H1 (cell line): Measurements from ENCODE around the gene ADCY5. TPM values are rescaled to one million over a fixed set of nuclear protein-coding genes. Genes with fewer than 3 reads are reported as not detected.

Experiments used
- CTCF ChIA-PET: fragments of 300-600 bp; sonication (Branson Sonifier 250); formaldehyde crosslinking; loops from one replicate; lab custom pipeline; 2021; ENCODE audit not compliant: partially characterized antibody; lab: Charles Lee
- POLR2A ChIA-PET: fragments of 300-600 bp; sonication (Branson Sonifier 250); formaldehyde crosslinking; loops from one replicate; lab custom pipeline; 2021; ENCODE audit warnings: inconsistent platforms; ENCODE audit not compliant: partially characterized antibody; lab: Charles Lee
- DNase-seq, 2 experiments: peaks; one replicate each; pipeline versions ENCODE4 v3.0.0 to v3.0.0-alpha.2; 2010 to 2022; ENCODE audit warnings: low spot score in 2 of 2, low read depth in 1 of 2, mixed read lengths in 1 of 2
- FAIRE-seq: peaks from 2 replicates; lab custom pipeline; 2011; peaks lifted over from hg19 to GRCh38; lab: Jason Lieb, UNC
- H2AFZ ChIP-seq: 2 replicates; pipeline ENCODE4 v1.8.1; 2012; ENCODE audit warnings: low read length, inconsistent platforms
- H2AK5ac ChIP-seq: 2 replicates; pipeline ENCODE4 v1.6.1; 2013; ENCODE audit warnings: low read depth, low read length
- H2BK120ac ChIP-seq: replicated peaks from 2 replicates; pipeline ENCODE3; 2013; ENCODE audit warnings: low read depth, low read length, inconsistent platforms
- H2BK12ac ChIP-seq: 2 replicates; pipeline ENCODE4 v1.6.1; 2013; ENCODE audit warnings: low read depth, low read length
- H2BK15ac ChIP-seq: 2 replicates; pipeline ENCODE4 v1.6.1; 2013; ENCODE audit warnings: low read length
- H2BK20ac ChIP-seq: 2 replicates; pipeline ENCODE4 v1.6.1; 2013; ENCODE audit warnings: low read length
- H2BK5ac ChIP-seq: 2 replicates; pipeline ENCODE4 v1.6.1; 2013; ENCODE audit warnings: low read depth, low read length
- H3K14ac ChIP-seq: 2 replicates; pipeline ENCODE4 v1.6.1; 2013; ENCODE audit warnings: inconsistent platforms; ENCODE audit not compliant: insufficient read length
- H3K18ac ChIP-seq: 2 replicates; pipeline ENCODE4 v1.6.1; 2013; ENCODE audit warnings: low read length; ENCODE audit errors: extremely low read depth
- H3K23ac ChIP-seq: 2 replicates; pipeline ENCODE4 v1.6.1; 2013; ENCODE audit warnings: inconsistent platforms; ENCODE audit not compliant: insufficient read length
- H3K23me2 ChIP-seq: 2 replicates; pipeline ENCODE4 v1.6.1; 2013; ENCODE audit warnings: low read depth, low read length
- H3K27ac ChIP-seq: 2 replicates; pipeline ENCODE4 v1.6.1; 2011; ENCODE audit warnings: low read depth, low read length, inconsistent platforms
- H3K27me3 ChIP-seq, 4 experiments: replicated peaks in 1 of 4; 1 replicate in 1 of 4; 2 replicates in 3 of 4; pipeline versions ENCODE4 v1.6.1 to v1.8.1; 2011 to 2013; ENCODE audit warnings: low read length in 3 of 4, mild to moderate bottlenecking in 3 of 4, inconsistent platforms in 2 of 4, mixed read lengths in 2 of 4, moderate library complexity in 1 of 4; ENCODE audit not compliant: control insufficient read depth in 3 of 4, insufficient read depth in 3 of 4; ENCODE audit errors: extremely low read depth in 1 of 4
- H3K36me3 ChIP-seq, 4 experiments: 2 replicates each; pipeline versions ENCODE4 v1.6.1 to v1.8.1; 2011 to 2013; ENCODE audit warnings: mild to moderate bottlenecking in 4 of 4, low read length in 3 of 4, moderate library complexity in 2 of 4, control low read depth in 1 of 4, inconsistent platforms in 1 of 4; ENCODE audit not compliant: insufficient read depth in 4 of 4, control insufficient read depth in 2 of 4
- H3K4ac ChIP-seq: replicated peaks from 2 replicates; pipeline ENCODE3; 2013; ENCODE audit warnings: low read length, low read depth, mixed read lengths, inconsistent platforms; ENCODE audit not compliant: insufficient read length
- H3K4me1 ChIP-seq, 4 experiments: replicated peaks in 1 of 4; 1 replicate in 1 of 4; 2 replicates in 3 of 4; pipeline versions ENCODE4 v1.6.1 to v1.8.1; 2011 to 2013; ENCODE audit warnings: low read length in 3 of 4, inconsistent platforms in 2 of 4, mixed read lengths in 1 of 4; ENCODE audit not compliant: insufficient read depth in 4 of 4, control insufficient read depth in 3 of 4
- H3K4me2 ChIP-seq, 2 experiments: 2 replicates each; pipeline versions ENCODE4 v1.6.1 to v1.8.1; 2011 to 2013; ENCODE audit warnings: low read depth in 2 of 2, low read length in 2 of 2, control low read depth in 1 of 2, inconsistent platforms in 1 of 2, mild to moderate bottlenecking in 1 of 2; ENCODE audit not compliant: insufficient read depth in 1 of 2
- H3K4me3 ChIP-seq, 4 experiments: fragments of 200-600, 300-600 bp in 1 of 4; sonication (generic), shearing (Covaris generic), sonication (Bioruptor Twin) in 1 of 4; 2 replicates each; pipeline versions ENCODE4 v1.5.1 to v1.8.1; 2011 to 2016; ENCODE audit warnings: low read length in 4 of 4, low read depth in 3 of 4, control low read depth in 2 of 4, inconsistent platforms in 2 of 4, mild to moderate bottlenecking in 2 of 4, mixed read lengths in 1 of 4, moderate library complexity in 1 of 4; ENCODE audit not compliant: insufficient read depth in 2 of 4; ENCODE audit errors: extremely low read depth in 1 of 4
- H3K56ac ChIP-seq: replicated peaks from 2 replicates; pipeline ENCODE3; 2013; ENCODE audit warnings: low read depth, mild to moderate bottlenecking, mixed read lengths, low read length, inconsistent platforms; ENCODE audit not compliant: insufficient read length
- H3K79me1 ChIP-seq: 2 replicates; pipeline ENCODE4 v1.6.1; 2013; ENCODE audit warnings: low read depth, low read length, control low read depth
- H3K79me2 ChIP-seq, 2 experiments: 2 replicates each; pipeline versions ENCODE4 v1.6.1 to v1.8.1; 2012 to 2013; ENCODE audit warnings: low read length in 2 of 2, mild to moderate bottlenecking in 2 of 2, inconsistent platforms in 1 of 2; ENCODE audit not compliant: insufficient read depth in 2 of 2, control insufficient read depth in 1 of 2
- H3K9ac ChIP-seq, 4 experiments: replicated peaks in 1 of 4; 1 replicate in 1 of 4; 2 replicates in 3 of 4; pipeline versions ENCODE4 v1.6.1 to v1.8.1; 2011 to 2013; ENCODE audit warnings: low read depth in 3 of 4, low read length in 3 of 4, control low read depth in 2 of 4, mild to moderate bottlenecking in 2 of 4, moderate library complexity in 2 of 4, inconsistent platforms in 1 of 4; ENCODE audit errors: extremely low read depth in 1 of 4
- H3K9me3 ChIP-seq, 2 experiments: 2 replicates each; pipeline versions ENCODE4 v1.6.1 to v1.8.1; 2012 to 2013; ENCODE audit warnings: mild to moderate bottlenecking in 2 of 2, moderate library complexity in 2 of 2, control low read depth in 1 of 2, inconsistent platforms in 1 of 2, low read depth in 1 of 2, low read length in 1 of 2, mixed read lengths in 1 of 2; ENCODE audit not compliant: insufficient read depth in 2 of 2
- H4K20me1 ChIP-seq, 2 experiments: replicated peaks in 1 of 2; 2 replicates each; pipeline versions ENCODE3 to v1.8.1; 2011 to 2013; ENCODE audit warnings: inconsistent platforms in 2 of 2, low read length in 2 of 2, mild to moderate bottlenecking in 1 of 2; ENCODE audit not compliant: insufficient read depth in 2 of 2, control insufficient read depth in 1 of 2
- H4K5ac ChIP-seq: 2 replicates; pipeline ENCODE4 v1.6.1; 2013; ENCODE audit warnings: low read length, low read depth, mixed read lengths, inconsistent platforms; ENCODE audit not compliant: insufficient read length
- H4K8ac ChIP-seq: 2 replicates; pipeline ENCODE4 v1.8.0; 2013; ENCODE audit warnings: mild to moderate bottlenecking, moderate library complexity, low read length, inconsistent platforms; ENCODE audit not compliant: insufficient read depth; ENCODE audit errors: extremely low read depth
- H4K91ac ChIP-seq: replicated peaks from 2 replicates; pipeline ENCODE3; 2013; ENCODE audit warnings: low read length, mixed read lengths, inconsistent platforms; ENCODE audit not compliant: insufficient read length
- CTBP2 ChIP-seq: IDR thresholded peaks from 2 replicates; pipeline ENCODE4 v1.7.0; 2011; ENCODE audit warnings: borderline replicate concordance, mild to moderate bottlenecking, moderate library complexity, mixed read lengths, low read length; ENCODE audit not compliant: insufficient read depth, insufficient read length
- HDAC2 ChIP-seq, 2 experiments: fragments of 300-600 bp in 1 of 2; sonication (generic) in 1 of 2; IDR thresholded peaks; 2 replicates each; pipeline ENCODE4 v1.6.1; 2011 to 2012; ENCODE audit warnings: low read depth in 2 of 2, low read length in 2 of 2, mild to moderate bottlenecking in 2 of 2, moderate library complexity in 2 of 2, borderline replicate concordance in 1 of 2, inconsistent platforms in 1 of 2
- SIRT6 ChIP-seq: IDR thresholded peaks from one replicate; pipeline ENCODE4 v1.7.1; 2012; ENCODE audit warnings: low read length, inconsistent platforms
- SIX5 ChIP-seq: IDR thresholded peaks from 2 replicates; pipeline ENCODE4 v1.6.1; 2011; ENCODE audit warnings: mild to moderate bottlenecking, low read depth, low read length
- WGBS, 2 experiments: shearing (Covaris generic) in 1 of 2; methylation state at CpG; one replicate each; pipeline versions ENCODE4 v1.1.6 to v1.1.7; 2013 to 2015; ENCODE audit warnings: low lambda C conversion rate in 2 of 2, mixed read lengths in 2 of 2, inconsistent platforms in 1 of 2, low coverage in 1 of 2, missing lambda C conversion rate in 1 of 2; ENCODE audit not compliant: insufficient replicate concordance in 2 of 2, insufficient coverage in 1 of 2, insufficient read length in 1 of 2; ENCODE audit errors: extremely low coverage in 1 of 2, missing lambda C conversion rate in 1 of 2; 5-methylcytosine and 5-hydroxymethylcytosine counted together
- polyA plus RNA-seq, 7 experiments: library from polyadenylated mRNA; depleted of rRNA in 3 of 7; stranded (reverse) in 5 of 7; unstranded in 2 of 7; fragments of >200 nt in 5 of 7; fragments of 200-250 nt in 2 of 7; gene quantifications; 1 replicate in 5 of 7; 2 replicates in 1 of 7; 4 replicates in 1 of 7; pipeline versions ENCODE4 v1.2.1 to v1.2.3, GENCODE V29; 2011 to 2013; ENCODE audit warnings: missing spikeins in 2 of 7, mixed read lengths in 2 of 7
- total RNA-seq: library from RNA; stranded (reverse); fragmentation: NEBNext Ultra II Directional; extraction: Animal tissue kit (Norgen Biotek cat#: 25700); gene quantifications from 2 replicates; pipeline ENCODE4 v1.2.1, GENCODE V29; 2021
- TF ChIP-seq, protein P1 (sequence below): IDR thresholded peaks from 2 replicates; pipeline ENCODE4 v1.6.1; 2011; ENCODE audit warnings: low read length, improper control_type of control experiment

The ADCY5 gene
- total and polyA plus RNA-seq, 2 of the 8 experiments (the other 6 are each of a cell fraction or from before 2014, with no cell fraction given) = 18.9 to 40.8 TPM

DNA sequence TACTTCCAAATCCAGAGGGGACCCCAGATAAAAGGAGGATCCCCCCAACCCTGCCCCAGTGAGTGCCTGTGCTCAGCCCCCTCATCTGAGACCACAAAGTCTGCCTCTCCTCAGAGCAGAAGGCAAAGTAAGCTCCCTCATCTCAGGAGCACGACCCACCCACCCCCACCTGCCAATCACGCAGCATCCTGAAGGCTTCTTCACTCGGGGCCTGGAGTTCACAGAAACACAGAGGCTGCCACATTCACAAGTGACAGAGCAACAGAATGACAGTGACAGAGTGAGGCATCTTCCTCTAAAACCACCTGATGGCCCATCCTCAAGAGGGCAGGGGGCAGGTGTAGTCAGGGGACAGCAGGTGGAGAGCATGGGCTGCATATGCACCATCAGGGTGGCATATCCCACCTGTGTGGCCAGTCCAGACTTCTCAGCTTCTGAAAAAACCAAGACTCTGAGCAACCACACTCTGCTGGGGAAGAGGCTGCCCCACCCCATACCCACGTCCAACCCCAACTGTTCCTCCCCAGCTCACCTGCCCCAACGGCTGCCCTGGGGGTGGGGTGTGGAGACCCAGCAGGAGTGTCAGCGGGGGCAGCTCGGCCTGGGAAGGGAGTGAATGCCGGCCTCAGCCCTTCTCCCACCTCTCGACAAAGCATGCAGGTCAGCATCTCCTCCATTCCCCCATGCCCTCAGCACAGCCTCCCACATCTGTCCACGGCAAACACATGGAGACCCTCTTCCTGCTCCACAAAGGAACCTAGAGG lies 19.3 kb downstream of the ADCY5 start:
- Histone ChIP-seq H2AK5ac (no peak overlapping the region), H3K23me2 (no peaks in the 10 kb centered on the region), H3K23ac (no peak overlapping the region), H2BK5ac (no peak overlapping the region), H2BK20ac (no peak overlapping the region), H2BK120ac (no peak overlapping the region), H3K56ac (no peak overlapping the region), H3K14ac (no peak overlapping the region), H3K9ac (no peak overlapping the region), H3K79me2 (no peaks in the 10 kb centered on the region), H3K79me1 (no peaks in the 10 kb centered on the region), H4K8ac (no peak overlapping the region), H3K18ac (no peak overlapping the region), H4K5ac (no peak overlapping the region), H3K4me3 (no peak overlapping the region), H3K27ac (no peak overlapping the region), H2BK15ac (no peak overlapping the region), H3K36me3 (no peaks in the 10 kb centered on the region), H3K27me3 (no peaks in the 10 kb centered on the region), H4K20me1 (peaks cover 0 to 1% of the 10 kb centered on the region in 2 experiments), H3K4me2 (no peak overlapping the region), H3K4ac (no peak overlapping the region), H2BK12ac (no peak overlapping the region), H3K9me3 (no peaks in the 10 kb centered on the region), H3K4me1 (no peaks in the 10 kb centered on the region), H4K91ac (no peak overlapping the region), H2AFZ (no peak overlapping the region)
- ChIA-PET POLR2A (no interaction called here), CTCF (interaction anchor here (0.7 to 4.6 kb wide), 8 partner anchors 9 to 267 kb away, joined by 3 to 34 read pairs (median 3); partner anchors contain the start of gene ADCY5)
- FAIRE-seq = no peak
- no peak for DNase-seq
- WGBS, 2 experiments = 80% methylated on average over 10 of the region's 10 CpGs; no CpG with 5 or more reads in 1 of the 2 experiments
- TF ChIP-seq SIX5 (no peak), HDAC2 (IDR thresholded peaks at IDR 0.05; ENCODE audit: borderline replicate concordance in 1 of 2, low read depth in 2 of 2, low read length in 2 of 2) (no peak), SIRT6 (no peak), CTBP2 (no peak)
- TF ChIP-seq, protein P1, sequence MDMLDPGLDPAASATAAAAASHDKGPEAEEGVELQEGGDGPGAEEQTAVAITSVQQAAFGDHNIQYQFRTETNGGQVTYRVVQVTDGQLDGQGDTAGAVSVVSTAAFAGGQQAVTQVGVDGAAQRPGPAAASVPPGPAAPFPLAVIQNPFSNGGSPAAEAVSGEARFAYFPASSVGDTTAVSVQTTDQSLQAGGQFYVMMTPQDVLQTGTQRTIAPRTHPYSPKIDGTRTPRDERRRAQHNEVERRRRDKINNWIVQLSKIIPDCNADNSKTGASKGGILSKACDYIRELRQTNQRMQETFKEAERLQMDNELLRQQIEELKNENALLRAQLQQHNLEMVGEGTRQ = no peak
